ENCODE data around the gene GTF2IRD2. TPM values are rescaled to one million over a fixed set of nuclear protein-coding genes. Genes with fewer than 3 reads are reported as not detected.
"Not testable (repeated sequence)": the region's sequence is repeated elsewhere in the genome, so short reads cannot be mapped to it uniquely, and the experiment has no call there.

GTF2IRD2 gene
- total and polyA plus RNA-seq, 12 donors = 8.8 to 30.9 (median 19.4) TPM

- H3K27me3 ChIP-seq; H3K9me3 ChIP-seq (replicated peaks in 1 of 3): not testable (repeated sequence)
- 88 to 95% (median 94%) methylated on average over 6 to 9 of the region's 9 CpGs for WGBS, 4 donors
Measured at GRCh38 chr7:74872542-74872941, 21.1 kb upstream of the GTF2IRD2 start.

GRCh38 chr7:74865777-74866176, 14.4 kb upstream of the GTF2IRD2 start:
- H3K27me3 ChIP-seq; H3K36me3 ChIP-seq (replicated peaks in 1 of 2); H3K9me3 ChIP-seq (replicated peaks in 1 of 3); H3K4me3 ChIP-seq; H3K27ac ChIP-seq; H3K4me1 ChIP-seq (replicated peaks in 1 of 2); intact Hi-C loops (cut with DNase I); DNase-seq: not testable (repeated sequence)
- WGBS, 4 donors = 52 to 61% (median 54%) methylated on average over 8 of the region's 8 CpGs

More at GRCh38 chr7:74872542-74872941, 21.1 kb upstream of the GTF2IRD2 start:
- H3K36me3 ChIP-seq (replicated peaks in 1 of 2); H3K4me1 ChIP-seq (replicated peaks in 1 of 2); intact Hi-C loops (cut with DNase I); H3K4me3 ChIP-seq; H3K27ac ChIP-seq: not testable (repeated sequence)
- peak in 1 of 7 donors; percentile 8 for DNase-seq

GRCh38 chr7:74849853-74850252, 1.6 kb downstream of the GTF2IRD2 start:
- H3K4me1 ChIP-seq (replicated peaks in 1 of 2); H3K36me3 ChIP-seq (replicated peaks in 1 of 2); intact Hi-C loops (cut with DNase I); DNase-seq; H3K27ac ChIP-seq; H3K27me3 ChIP-seq; H3K4me3 ChIP-seq; H3K9me3 ChIP-seq (replicated peaks in 1 of 3): not testable (repeated sequence)
- no CpG with 5 or more reads among the region's 12 CpGs for WGBS, 4 donors

GRCh38 chr7:74830411-74830810, 21.0 kb downstream of the GTF2IRD2 start:
- DNase-seq; H3K4me1 ChIP-seq (replicated peaks in 1 of 2); H3K36me3 ChIP-seq (replicated peaks in 1 of 2); H3K9me3 ChIP-seq (replicated peaks in 1 of 3); H3K27me3 ChIP-seq; H3K27ac ChIP-seq; H3K4me3 ChIP-seq; intact Hi-C loops (cut with DNase I): not testable (repeated sequence)
- WGBS, 4 donors = 75 to 80% methylated on average over 3 of the region's 4 CpGs; no CpG with 5 or more reads in 2 of the 4 donors

- intact Hi-C loops (cut with DNase I); H3K27ac ChIP-seq; H3K27me3 ChIP-seq; H3K9me3 ChIP-seq (replicated peaks in 1 of 3); DNase-seq; H3K4me1 ChIP-seq (replicated peaks in 1 of 2); H3K36me3 ChIP-seq (replicated peaks in 1 of 2); H3K4me3 ChIP-seq: not testable (repeated sequence)
- WGBS, 4 donors = 27 to 81% (median 72%) methylated on average over 1 to 4 of the region's 4 CpGs
Measured at GRCh38 chr7:74829959-74830358, 21.4 kb downstream of the GTF2IRD2 start.

- 100% methylated on average over 2 of the region's 5 CpGs; no CpG with 5 or more reads in 3 of the 4 donors for WGBS, 4 donors
- H3K4me3 ChIP-seq; H3K36me3 ChIP-seq (replicated peaks in 1 of 2); DNase-seq; H3K27ac ChIP-seq; H3K27me3 ChIP-seq; H3K4me1 ChIP-seq (replicated peaks in 1 of 2); intact Hi-C loops (cut with DNase I); H3K9me3 ChIP-seq (replicated peaks in 1 of 3): not testable (repeated sequence)
Measured at GRCh38 chr7:74821259-74821658, 30.1 kb downstream of the GTF2IRD2 start.

GRCh38 chr7:74820146-74820805, 31.1 kb downstream of the GTF2IRD2 start:
- H3K9me3 ChIP-seq (replicated peaks in 1 of 3); H3K4me1 ChIP-seq (replicated peaks in 1 of 2); DNase-seq; H3K27ac ChIP-seq; H3K27me3 ChIP-seq; intact Hi-C loops (cut with DNase I); H3K4me3 ChIP-seq; H3K36me3 ChIP-seq (replicated peaks in 1 of 2): not testable (repeated sequence)
- no CpG with 5 or more reads among the region's 23 CpGs for WGBS, 4 donors

- H3K27ac ChIP-seq; H3K4me3 ChIP-seq; H3K4me1 ChIP-seq (replicated peaks in 1 of 2); DNase-seq; H3K36me3 ChIP-seq (replicated peaks in 1 of 2); intact Hi-C loops (cut with DNase I); H3K27me3 ChIP-seq; H3K9me3 ChIP-seq (replicated peaks in 1 of 3): not testable (repeated sequence)
- WGBS, 4 donors = no CpG with 5 or more reads among the region's 3 CpGs
Measured at GRCh38 chr7:74815882-74816281, 35.5 kb downstream of the GTF2IRD2 start.

- intact Hi-C loops (cut with DNase I); H3K27me3 ChIP-seq; DNase-seq; H3K9me3 ChIP-seq (replicated peaks in 1 of 3); H3K4me3 ChIP-seq; H3K27ac ChIP-seq; H3K36me3 ChIP-seq (replicated peaks in 1 of 2); H3K4me1 ChIP-seq (replicated peaks in 1 of 2): not testable (repeated sequence)
- WGBS, 4 donors = 79 to 100% (median 100%) methylated on average over 1 of the region's 4 CpGs
Measured at GRCh38 chr7:74798644-74799043, 52.8 kb downstream of the GTF2IRD2 start.

GRCh38 chr7:74797848-74798622, 53.4 kb downstream of the GTF2IRD2 start:
- H3K27ac ChIP-seq; H3K27me3 ChIP-seq; intact Hi-C loops (cut with DNase I); DNase-seq; H3K4me1 ChIP-seq (replicated peaks in 1 of 2); H3K4me3 ChIP-seq; H3K36me3 ChIP-seq (replicated peaks in 1 of 2); H3K9me3 ChIP-seq (replicated peaks in 1 of 3): not testable (repeated sequence)
- 92 to 100% (median 97%) methylated on average over 5 to 11 of the region's 27 CpGs; no CpG with 5 or more reads in 1 of the 4 donors for WGBS, 4 donors

GRCh38 chr7:74789200-74789736, 62.1 kb downstream of the GTF2IRD2 start:
- intact Hi-C loops (cut with DNase I) = not testable (repeated sequence)
- WGBS, 4 donors = 8 to 12% methylated on average over 3 of the region's 24 CpGs; no CpG with 5 or more reads in 2 of the 4 donors

More at GRCh38 chr7:74789200-74789736, 62.1 kb downstream of the GTF2IRD2 start:
- not testable (repeated sequence) for H3K27ac ChIP-seq; H3K9me3 ChIP-seq (replicated peaks in 1 of 3); H3K4me1 ChIP-seq (replicated peaks in 1 of 2); H3K27me3 ChIP-seq; H3K4me3 ChIP-seq; H3K36me3 ChIP-seq (replicated peaks in 1 of 2); DNase-seq

Data from adrenal gland (tissue), 12 donors.